OCI-LY3 (cell line): ENCODE results near the gene BLM.

Experiments
- H2AFZ ChIP-seq: fragments of 200-600, 300-600 bp; shearing (Covaris generic); 2 replicates; pipeline ENCODE4 v1.6.0; 2014; ENCODE audit warnings: antibody characterized with exemption, low read depth, low read length
- H3K27ac ChIP-seq: fragments of 200-600, 300-600 bp; sonication (generic); 2 replicates; pipeline ENCODE4 v1.5.1; 2014; ENCODE audit warnings: mild to moderate bottlenecking, low read length, moderate library complexity, mixed read lengths
- H3K27me3 ChIP-seq: fragments of 200-600, 300-600 bp; sonication (generic); 2 replicates; pipeline ENCODE4 v1.6.1; 2014; ENCODE audit warnings: low read depth, low read length, mixed read lengths
- H3K36me3 ChIP-seq: fragments of 200-600, 300-600 bp; sonication (generic); replicated peaks from 2 replicates; pipeline ENCODE3; 2014; ENCODE audit warnings: low read depth, low read length, mixed read lengths
- H3K4me1 ChIP-seq: fragments of 300-600, 200-600 bp; sonication (generic); 2 replicates; pipeline ENCODE4 v1.6.1; 2014; ENCODE audit warnings: low read length, mixed read lengths
- H3K4me2 ChIP-seq: fragments of 200-600, 300-600 bp; sonication (generic); 2 replicates; pipeline ENCODE4 v1.6.1; 2014; ENCODE audit warnings: low read length, mixed read lengths
- H3K4me3 ChIP-seq: fragments of 300-600, 200-600 bp; sonication (generic); 2 replicates; pipeline ENCODE4 v1.5.1; 2014; ENCODE audit warnings: antibody characterized with exemption, mild to moderate bottlenecking, low read length, moderate library complexity
- H3K79me2 ChIP-seq: fragments of 300-600, 200-600 bp; shearing (Covaris generic); 2 replicates; pipeline ENCODE4 v1.6.1; 2014; ENCODE audit warnings: mild to moderate bottlenecking, low read length, mixed read lengths
- H3K9ac ChIP-seq: fragments of 300-600, 200-600 bp; shearing (Covaris generic); 2 replicates; pipeline ENCODE4 v1.6.0; 2014; ENCODE audit warnings: mild to moderate bottlenecking, low read length, moderate library complexity
- H3K9me3 ChIP-seq: fragments of 200-600, 300-600 bp; shearing (Covaris generic); 2 replicates; pipeline ENCODE4 v1.6.1; 2014; ENCODE audit warnings: low read length, mixed read lengths; ENCODE audit not compliant: insufficient read depth
- H4K20me1 ChIP-seq: fragments of 200-600, 300-600 bp; sonication (generic); 2 replicates; pipeline ENCODE4 v1.6.1; 2016; ENCODE audit warnings: low read length, mixed read lengths; ENCODE audit not compliant: insufficient read depth
- EZH2phosphoT487 ChIP-seq: fragments of 200-600 bp; shearing (Covaris generic); IDR thresholded peaks from 2 replicates; pipeline ENCODE4 v1.6.1; 2018; ENCODE audit warnings: antibody characterized with exemption, mixed run types, low read depth
- TF ChIP-seq, protein P1 (sequence below): fragments of 200-600, 300-600 bp; sonication (generic); IDR thresholded peaks from 2 replicates; pipeline ENCODE4 v1.5.1; 2014; ENCODE audit warnings: antibody characterized with exemption, low read length, low read depth

Gene BLM

DNA sequence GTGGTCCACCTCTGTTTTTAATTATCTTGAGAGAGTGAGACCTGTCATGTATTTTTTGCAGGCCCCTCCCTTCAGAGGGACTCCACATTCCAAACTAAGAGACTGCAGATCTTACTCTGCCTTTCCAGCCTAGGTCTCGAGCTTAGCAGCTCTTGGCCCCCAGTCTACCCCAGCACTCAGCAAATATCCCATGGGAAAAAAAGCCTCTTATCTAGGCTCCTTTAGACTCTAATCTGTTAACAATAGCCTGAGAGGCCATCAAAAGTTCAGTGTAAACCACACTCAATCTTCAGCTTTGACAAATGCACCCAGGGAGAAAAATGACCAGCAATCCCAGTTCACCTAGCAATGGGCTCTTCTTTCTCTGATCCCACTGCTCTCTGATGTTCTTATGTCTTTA is 8.6 kb upstream of the BLM start:
- H2AFZ ChIP-seq: no peak overlapping the region
- H3K4me3 ChIP-seq: no peak overlapping the region
- H3K9me3 ChIP-seq: no peaks in the 10 kb centered on the region
- no peaks in the 10 kb centered on the region for H3K27me3 ChIP-seq
- H3K4me1 ChIP-seq: peaks cover 13% of the 10 kb centered on the region
- no peaks in the 10 kb centered on the region for H3K79me2 ChIP-seq
- H4K20me1 ChIP-seq: no peaks in the 10 kb centered on the region
- H3K4me2 ChIP-seq: no peak overlapping the region
- no peak overlapping the region for H3K9ac ChIP-seq
- no peak overlapping the region for H3K27ac ChIP-seq
- H3K36me3 ChIP-seq: no peaks in the 10 kb centered on the region
- no peak for TF ChIP-seq EZH2phosphoT487
- TF ChIP-seq, protein P1, sequence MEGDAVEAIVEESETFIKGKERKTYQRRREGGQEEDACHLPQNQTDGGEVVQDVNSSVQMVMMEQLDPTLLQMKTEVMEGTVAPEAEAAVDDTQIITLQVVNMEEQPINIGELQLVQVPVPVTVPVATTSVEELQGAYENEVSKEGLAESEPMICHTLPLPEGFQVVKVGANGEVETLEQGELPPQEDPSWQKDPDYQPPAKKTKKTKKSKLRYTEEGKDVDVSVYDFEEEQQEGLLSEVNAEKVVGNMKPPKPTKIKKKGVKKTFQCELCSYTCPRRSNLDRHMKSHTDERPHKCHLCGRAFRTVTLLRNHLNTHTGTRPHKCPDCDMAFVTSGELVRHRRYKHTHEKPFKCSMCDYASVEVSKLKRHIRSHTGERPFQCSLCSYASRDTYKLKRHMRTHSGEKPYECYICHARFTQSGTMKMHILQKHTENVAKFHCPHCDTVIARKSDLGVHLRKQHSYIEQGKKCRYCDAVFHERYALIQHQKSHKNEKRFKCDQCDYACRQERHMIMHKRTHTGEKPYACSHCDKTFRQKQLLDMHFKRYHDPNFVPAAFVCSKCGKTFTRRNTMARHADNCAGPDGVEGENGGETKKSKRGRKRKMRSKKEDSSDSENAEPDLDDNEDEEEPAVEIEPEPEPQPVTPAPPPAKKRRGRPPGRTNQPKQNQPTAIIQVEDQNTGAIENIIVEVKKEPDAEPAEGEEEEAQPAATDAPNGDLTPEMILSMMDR: no peak

DNA sequence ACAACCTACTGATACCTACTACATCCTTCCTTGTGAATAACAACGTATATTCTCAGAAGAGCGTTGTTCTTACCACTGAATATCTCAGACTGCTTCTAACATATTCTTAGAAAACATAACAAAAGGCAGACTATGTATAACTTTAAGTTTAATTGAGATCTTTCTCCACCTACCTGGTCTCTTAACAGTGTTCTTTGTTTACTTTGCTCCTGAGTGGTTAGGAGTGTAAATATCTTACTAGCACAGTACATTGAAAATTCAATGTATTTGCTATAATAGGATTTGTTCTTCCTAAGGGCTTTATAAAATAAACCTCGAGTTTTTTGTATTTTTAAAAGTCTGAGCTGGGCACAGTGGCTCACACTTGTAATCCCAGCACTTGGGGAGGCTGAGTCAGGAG is 7.9 kb upstream of the BLM start:
- Histone ChIP-seq H3K4me1 (peaks cover 13% of the 10 kb centered on the region), H3K4me2 (no peak overlapping the region)
- TF ChIP-seq, protein P1: no peak

DNA sequence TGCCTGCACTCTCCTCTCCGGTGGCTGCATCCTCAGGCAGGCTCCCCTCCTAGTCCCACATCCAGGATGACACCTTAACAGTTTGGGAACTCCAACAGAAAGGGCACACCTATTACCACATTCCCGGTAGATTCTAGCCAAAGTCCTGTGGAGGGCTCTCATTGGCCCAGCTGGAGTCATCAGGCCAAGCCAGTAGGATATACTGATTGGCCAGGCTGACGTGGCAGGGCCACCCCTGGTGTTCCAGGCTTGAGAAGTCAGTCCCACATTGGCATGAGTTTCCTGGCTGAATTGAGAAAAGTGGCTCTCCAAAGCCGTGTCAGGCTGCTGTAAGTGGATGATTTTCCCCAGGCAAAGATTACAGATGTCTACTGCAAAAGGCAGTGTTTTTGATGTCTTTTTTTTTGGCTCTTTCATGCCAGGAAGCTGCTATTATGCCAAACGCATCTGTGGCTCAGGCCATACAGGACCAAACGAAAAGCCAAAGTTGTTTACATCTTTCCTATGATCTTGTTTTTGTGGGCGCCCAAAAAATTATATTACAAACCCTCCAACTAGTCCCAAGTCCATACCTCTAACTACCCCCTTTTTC is 6.6 kb upstream of the BLM start:
- Histone ChIP-seq H2AFZ (no peak overlapping the region), H3K4me3 (no peak overlapping the region), H3K36me3 (no peaks in the 10 kb centered on the region), H3K27me3 (no peaks in the 10 kb centered on the region), H3K9me3 (no peaks in the 10 kb centered on the region), H4K20me1 (no peaks in the 10 kb centered on the region), H3K9ac (no peak overlapping the region), H3K4me1 (peaks cover 13% of the 10 kb centered on the region), H3K27ac (no peak overlapping the region), H3K4me2 (no peak overlapping the region), H3K79me2 (no peaks in the 10 kb centered on the region)
- TF ChIP-seq EZH2phosphoT487: no peak
- TF ChIP-seq, protein P1: no peak

More for the DNA sequence above, 7.9 kb upstream of the BLM start:
- H3K27me3 ChIP-seq: no peaks in the 10 kb centered on the region
- H3K36me3 ChIP-seq: no peaks in the 10 kb centered on the region
- H3K4me3 ChIP-seq: no peak overlapping the region
- no peak overlapping the region for H2AFZ ChIP-seq
- no peaks in the 10 kb centered on the region for H3K9me3 ChIP-seq
- no peak overlapping the region for H3K27ac ChIP-seq
- no peak overlapping the region for H3K9ac ChIP-seq
- H4K20me1 ChIP-seq: no peaks in the 10 kb centered on the region
- no peaks in the 10 kb centered on the region for H3K79me2 ChIP-seq

DNA sequence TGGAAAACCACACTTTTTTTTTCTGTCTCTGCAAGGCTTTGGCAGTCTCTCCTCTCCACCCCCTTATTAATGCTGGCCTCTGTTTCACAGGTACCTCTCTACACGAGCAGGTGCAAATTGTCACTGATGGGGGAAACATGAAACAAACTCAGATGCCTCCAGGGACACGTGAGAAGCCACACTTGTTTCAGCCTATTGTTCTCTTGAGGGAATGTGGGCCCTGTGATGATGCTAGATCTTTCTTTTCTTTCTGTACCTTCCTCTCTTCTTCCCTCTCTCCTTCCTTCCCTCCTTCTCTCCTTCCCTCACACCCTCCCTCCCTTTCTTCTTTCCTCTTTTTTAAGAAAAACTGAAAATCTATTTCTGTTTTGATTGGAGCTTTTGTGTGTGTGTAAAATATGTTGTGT is 5.7 kb upstream of the BLM start:
- Histone ChIP-seq H2AFZ (no peak overlapping the region), H3K9ac (no peak overlapping the region)

More for the DNA sequence above, 5.7 kb upstream of the BLM start:
- H4K20me1 ChIP-seq: no peaks in the 10 kb centered on the region
- TF ChIP-seq EZH2phosphoT487: no peak
- TF ChIP-seq, protein P1: no peak
- H3K4me3 ChIP-seq: no peak overlapping the region
- no peaks in the 10 kb centered on the region for H3K27me3 ChIP-seq
- peak overlapping the region; percentile 52 for H3K4me2 ChIP-seq
- no peaks in the 10 kb centered on the region for H3K36me3 ChIP-seq
- peaks cover 18% of the 10 kb centered on the region for H3K4me1 ChIP-seq
- H3K27ac ChIP-seq: no peak overlapping the region
- no peaks in the 10 kb centered on the region for H3K9me3 ChIP-seq
- H3K79me2 ChIP-seq: no peaks in the 10 kb centered on the region
